ENCODE data around the gene ACAD8. TPM values are rescaled to one million over a fixed set of nuclear protein-coding genes. Genes with fewer than 3 reads are reported as not detected.
"Not testable (repeated sequence)": the region's sequence is repeated elsewhere in the genome, so short reads cannot be mapped to it uniquely, and the experiment has no call there.

ACAD8 gene
- total and polyA plus RNA-seq, 12 donors = 21.6 to 52.2 (median 38.7) TPM

DNA sequence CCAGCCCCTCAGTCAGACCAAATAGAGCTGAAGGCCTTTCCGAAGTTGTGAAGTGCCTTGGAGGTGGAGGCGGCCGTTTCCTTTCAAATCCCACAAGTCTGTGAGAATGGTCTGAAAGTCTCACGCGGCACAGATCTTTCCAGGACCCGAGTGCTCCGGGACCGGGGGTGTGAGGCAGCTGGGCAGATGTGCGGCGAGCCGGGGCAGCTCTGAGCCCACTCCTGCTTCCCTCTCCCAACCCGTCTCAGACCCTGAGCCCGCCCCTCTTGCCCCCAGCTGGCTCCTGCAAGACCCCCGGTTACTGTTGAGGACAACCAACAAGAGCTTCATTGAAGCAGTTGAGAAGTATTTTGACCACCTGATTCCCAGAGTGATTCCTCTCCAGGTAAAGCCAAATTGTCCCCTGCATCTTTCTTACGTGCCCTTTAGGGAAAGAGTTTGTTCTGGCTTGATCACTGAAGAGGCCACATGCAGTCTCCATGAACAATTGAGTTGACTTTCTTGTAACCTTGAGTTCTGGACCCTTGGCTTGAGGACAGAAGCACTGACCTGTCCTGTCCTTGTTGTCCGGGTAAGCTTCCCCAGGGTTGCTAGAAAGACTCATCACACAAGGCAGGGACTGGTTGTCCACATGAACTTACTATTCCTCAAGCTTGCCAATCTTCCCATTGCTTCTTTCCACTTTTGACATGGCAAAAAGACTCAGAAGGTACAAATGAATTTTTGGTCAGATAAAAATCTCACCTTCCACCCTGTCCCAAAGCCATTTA, 30.3 kb downstream of the ACAD8 start:
- peaks cover 0 to 33% (median 20%) of the 10 kb centered on the region in 7 donors for H3K27me3 ChIP-seq
- H3K27ac ChIP-seq = no peak overlapping the region
- intact Hi-C loops (cut with DNase I) = no loop called here
- peaks cover 0 to 3% (median 0%) of the 10 kb centered on the region in 9 donors for H3K4me1 ChIP-seq
- H3K36me3 ChIP-seq = no peaks in the 10 kb centered on the region
- no peak overlapping the region for H3K4me3 ChIP-seq
- ATAC-seq = no peak
- DNase-seq = no peak
- H3K9me3 ChIP-seq = no peaks in the 10 kb centered on the region
- TF ChIP-seq, protein P1, sequence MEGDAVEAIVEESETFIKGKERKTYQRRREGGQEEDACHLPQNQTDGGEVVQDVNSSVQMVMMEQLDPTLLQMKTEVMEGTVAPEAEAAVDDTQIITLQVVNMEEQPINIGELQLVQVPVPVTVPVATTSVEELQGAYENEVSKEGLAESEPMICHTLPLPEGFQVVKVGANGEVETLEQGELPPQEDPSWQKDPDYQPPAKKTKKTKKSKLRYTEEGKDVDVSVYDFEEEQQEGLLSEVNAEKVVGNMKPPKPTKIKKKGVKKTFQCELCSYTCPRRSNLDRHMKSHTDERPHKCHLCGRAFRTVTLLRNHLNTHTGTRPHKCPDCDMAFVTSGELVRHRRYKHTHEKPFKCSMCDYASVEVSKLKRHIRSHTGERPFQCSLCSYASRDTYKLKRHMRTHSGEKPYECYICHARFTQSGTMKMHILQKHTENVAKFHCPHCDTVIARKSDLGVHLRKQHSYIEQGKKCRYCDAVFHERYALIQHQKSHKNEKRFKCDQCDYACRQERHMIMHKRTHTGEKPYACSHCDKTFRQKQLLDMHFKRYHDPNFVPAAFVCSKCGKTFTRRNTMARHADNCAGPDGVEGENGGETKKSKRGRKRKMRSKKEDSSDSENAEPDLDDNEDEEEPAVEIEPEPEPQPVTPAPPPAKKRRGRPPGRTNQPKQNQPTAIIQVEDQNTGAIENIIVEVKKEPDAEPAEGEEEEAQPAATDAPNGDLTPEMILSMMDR (IDR thresholded peaks at IDR 0.05) = no peak
- 87 to 88% methylated on average over 16 of the region's 16 CpGs for WGBS, 2 donors

DNA sequence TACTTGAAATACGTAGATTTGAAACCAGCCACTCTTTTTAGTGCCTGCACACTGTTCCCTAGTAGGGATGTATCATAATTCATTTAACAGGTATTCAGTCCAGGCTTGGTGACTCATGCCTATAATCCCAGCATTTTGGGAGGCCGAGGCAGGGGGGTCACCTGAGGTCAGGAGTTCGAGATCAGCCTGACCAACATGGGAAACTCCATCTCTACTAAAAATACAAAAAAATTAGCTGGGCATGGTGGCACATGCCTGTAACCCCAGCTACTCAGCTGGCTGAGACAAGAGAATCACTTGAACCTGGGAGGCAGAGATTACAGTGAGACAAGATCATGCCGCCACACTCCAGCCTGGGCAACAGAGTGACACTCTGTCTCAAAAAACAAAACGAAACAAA, 31.0 kb downstream of the ACAD8 start:
- intact Hi-C loops (cut with DNase I); DNase-seq; H3K9me3 ChIP-seq; H3K27ac ChIP-seq; ATAC-seq; H3K36me3 ChIP-seq; H3K4me3 ChIP-seq; H3K4me1 ChIP-seq: not testable (repeated sequence)
- WGBS, 2 donors = 86 to 87% methylated on average over 5 of the region's 5 CpGs
- peaks cover 0 to 30% (median 15%) of the 10 kb centered on the region in 7 donors for H3K27me3 ChIP-seq

DNA sequence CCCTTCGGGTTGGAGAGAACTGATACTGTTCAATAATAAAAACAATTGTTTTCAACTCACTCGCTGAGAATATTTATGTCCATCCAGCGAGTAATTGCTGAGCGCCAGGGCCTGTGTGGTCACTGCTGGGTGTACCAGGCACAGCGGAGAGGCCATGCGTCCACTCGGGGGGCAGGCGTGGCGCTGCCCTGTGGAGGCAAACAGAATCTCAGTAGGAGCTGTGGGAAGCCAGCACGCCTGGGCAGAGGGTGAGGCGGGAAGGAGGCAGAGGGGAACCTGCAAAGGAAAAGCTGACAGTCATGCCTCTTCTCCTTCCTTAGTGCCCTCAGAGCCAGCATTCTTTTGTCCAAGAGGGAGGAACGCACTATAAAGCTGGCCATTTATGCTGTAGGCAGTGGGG, 34.2 kb downstream of the ACAD8 start:
- intact Hi-C loops (cut with DNase I) = no loop called here
- Histone ChIP-seq H3K4me1 (peaks cover 0 to 1% (median 0%) of the 10 kb centered on the region in 9 donors), H3K36me3 (no peaks in the 10 kb centered on the region), H3K27me3 (peaks cover 0 to 8% (median 0%) of the 10 kb centered on the region in 7 donors), H3K9me3 (no peaks in the 10 kb centered on the region), H3K27ac (no peak overlapping the region), H3K4me3 (no peak overlapping the region)
- TF ChIP-seq, protein P1 (IDR thresholded peaks at IDR 0.05) = no peak
- ATAC-seq = no peak
- no peak for DNase-seq
- WGBS, 2 donors = 90 to 94% methylated on average over 12 of the region's 12 CpGs

GRCh38 chr11:134288486-134288885, 35.1 kb downstream of the ACAD8 start:
- no peak for ATAC-seq
- 92 to 93% methylated on average over 13 of the region's 13 CpGs for WGBS, 2 donors
- no peaks in the 10 kb centered on the region for H3K9me3 ChIP-seq
- peaks cover 0 to 4% (median 0%) of the 10 kb centered on the region in 7 donors for H3K27me3 ChIP-seq
- H3K36me3 ChIP-seq = no peaks in the 10 kb centered on the region
- intact Hi-C loops (cut with DNase I) = no loop called here
- no peak overlapping the region for H3K27ac ChIP-seq
- H3K4me3 ChIP-seq = no peak overlapping the region
- TF ChIP-seq, protein P1 (IDR thresholded peaks at IDR 0.05) = no peak
- no peak for DNase-seq
- H3K4me1 ChIP-seq = no peaks in the 10 kb centered on the region

GRCh38 chr11:134289167-134289566, 35.8 kb downstream of the ACAD8 start:
- Histone ChIP-seq H3K4me1 (no peaks in the 10 kb centered on the region), H3K27ac (no peak overlapping the region), H3K9me3 (no peaks in the 10 kb centered on the region), H3K36me3 (no peaks in the 10 kb centered on the region), H3K27me3 (peaks cover 0 to 3% (median 0%) of the 10 kb centered on the region in 7 donors), H3K4me3 (no peak overlapping the region)
- ATAC-seq (no peak), DNase-seq (no peak)
- intact Hi-C loops (cut with DNase I) = no loop called here
- TF ChIP-seq, protein P1 (IDR thresholded peaks at IDR 0.05) = no peak
- 84 to 86% methylated on average over 4 of the region's 4 CpGs for WGBS, 2 donors
